Brain pericyte (primary cell): Measurements from ENCODE around the gene ARHGEF40.

ENCODE experiments used
- DNase-seq: peaks from one replicate; pipeline ENCODE4 v3.0.0-alpha.2; 2012; ENCODE audit warnings: low read depth, low spot score

Gene ARHGEF40

DNA sequence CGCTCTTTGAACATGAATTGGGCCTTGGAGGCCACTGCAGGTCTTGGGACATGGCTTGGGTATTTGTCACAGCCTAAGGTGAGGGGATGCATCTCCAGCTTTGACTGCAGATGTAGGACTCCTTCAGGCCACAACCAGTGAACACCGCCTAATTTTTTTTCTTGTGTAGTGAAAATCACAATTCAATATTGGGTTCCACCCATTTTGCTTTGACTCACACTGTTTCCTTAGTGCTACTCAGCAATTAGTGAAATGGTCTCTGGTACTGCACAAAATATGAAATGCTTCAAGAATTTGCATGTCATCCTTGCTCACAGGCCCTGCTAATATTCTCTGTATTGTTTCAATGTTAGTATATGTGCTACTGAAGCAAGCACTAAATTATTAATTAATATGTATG, 43.3 kb downstream of the ARHGEF40 start:
- no peak for DNase-seq

DNA sequence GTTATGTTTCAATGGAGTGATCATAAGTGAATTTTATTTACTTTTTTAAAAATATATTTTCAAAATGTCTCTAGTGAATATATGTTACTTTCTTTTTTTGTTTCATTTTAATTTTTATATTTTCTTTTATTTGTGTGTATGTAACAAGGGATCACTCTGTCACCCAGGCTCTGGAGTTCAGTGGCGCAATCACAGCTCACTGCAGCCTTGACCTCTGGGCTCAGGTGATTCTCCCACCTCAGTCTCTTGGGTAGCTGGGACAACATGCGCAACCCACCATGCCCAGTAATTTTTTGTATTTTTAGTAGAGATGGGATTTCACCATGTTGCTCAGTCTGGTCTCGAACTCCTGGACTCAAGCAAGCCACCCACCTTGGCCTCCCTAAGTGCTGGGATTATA, 48.8 kb downstream of the ARHGEF40 start:
- no peak for DNase-seq

DNA sequence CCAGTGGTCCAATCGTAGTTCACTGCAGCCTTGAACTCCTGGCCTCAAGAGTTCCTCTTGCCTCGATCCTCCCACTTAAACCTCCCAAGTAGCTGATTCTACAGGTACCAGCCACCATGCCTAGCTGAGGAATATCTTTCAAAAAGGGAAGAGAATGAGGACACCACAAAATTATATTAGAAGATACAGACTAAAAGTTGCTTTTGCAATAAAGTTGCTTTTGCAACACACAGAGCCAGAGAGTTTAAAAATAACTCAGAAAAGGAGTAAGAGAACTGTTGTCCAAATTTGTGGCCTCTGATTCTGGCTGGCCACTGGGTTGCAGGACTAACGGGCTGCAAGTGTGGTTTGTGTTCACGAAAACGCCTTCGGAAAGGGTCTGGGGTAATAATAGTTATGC, 50.6 kb downstream of the ARHGEF40 start:
- no peak for DNase-seq

DNA sequence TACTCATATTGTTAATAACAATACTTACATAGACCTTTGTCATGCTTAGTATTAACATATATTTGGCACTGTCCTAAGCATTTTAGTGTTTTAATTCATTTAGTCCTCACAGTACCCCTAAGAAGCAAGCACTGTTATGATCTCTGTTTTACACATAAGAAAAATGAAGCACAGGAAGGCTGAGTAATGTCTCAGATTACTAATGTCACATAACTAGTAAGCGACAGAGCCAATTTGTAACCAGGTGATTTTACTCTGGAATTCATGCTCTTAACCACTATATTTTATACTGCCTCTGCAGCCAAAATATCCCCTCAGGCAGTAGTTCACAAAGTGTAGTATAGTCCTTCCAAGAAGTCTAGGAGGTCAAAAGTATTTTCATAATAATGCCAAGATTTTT, 51.0 kb downstream of the ARHGEF40 start:
- no peak for DNase-seq

DNA sequence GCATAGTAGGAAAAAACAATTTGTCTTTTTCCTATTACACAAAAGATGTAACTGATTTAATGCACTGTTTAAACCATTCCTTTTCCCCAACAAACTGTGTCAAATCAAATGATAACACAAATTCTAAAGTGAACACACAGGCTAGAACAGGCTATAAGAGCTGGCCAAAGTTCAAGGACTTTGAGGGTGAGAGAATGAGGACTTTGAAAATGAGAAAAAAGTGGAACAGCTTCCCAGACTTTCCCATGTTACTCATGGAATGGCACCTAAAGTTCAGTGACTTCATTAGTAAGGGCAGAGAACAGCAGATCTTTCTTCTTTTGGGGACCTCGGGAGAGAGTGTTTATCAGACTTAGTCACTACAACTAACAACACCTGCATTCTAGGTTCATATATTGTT, 53.3 kb downstream of the ARHGEF40 start:
- no peak for DNase-seq

DNA sequence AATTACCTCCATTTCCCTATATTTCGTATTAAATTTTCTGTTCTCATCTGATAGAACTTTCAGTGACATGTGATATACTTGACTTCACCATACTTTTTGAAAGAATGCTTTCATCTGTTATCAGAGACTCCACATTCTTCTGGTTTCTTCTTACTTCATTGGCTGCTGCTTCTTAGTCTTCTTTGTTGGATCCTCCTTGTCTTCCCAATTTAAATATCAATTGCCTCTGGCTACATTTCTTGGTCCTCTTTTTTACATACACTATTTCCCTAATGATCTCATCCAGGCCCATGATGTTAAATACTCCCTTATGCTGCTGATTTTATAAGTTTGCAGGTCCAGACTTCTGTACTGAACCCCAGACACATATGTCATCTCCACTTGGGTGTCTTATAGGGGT, 63.8 kb downstream of the ARHGEF40 start:
- no peak for DNase-seq

DNA sequence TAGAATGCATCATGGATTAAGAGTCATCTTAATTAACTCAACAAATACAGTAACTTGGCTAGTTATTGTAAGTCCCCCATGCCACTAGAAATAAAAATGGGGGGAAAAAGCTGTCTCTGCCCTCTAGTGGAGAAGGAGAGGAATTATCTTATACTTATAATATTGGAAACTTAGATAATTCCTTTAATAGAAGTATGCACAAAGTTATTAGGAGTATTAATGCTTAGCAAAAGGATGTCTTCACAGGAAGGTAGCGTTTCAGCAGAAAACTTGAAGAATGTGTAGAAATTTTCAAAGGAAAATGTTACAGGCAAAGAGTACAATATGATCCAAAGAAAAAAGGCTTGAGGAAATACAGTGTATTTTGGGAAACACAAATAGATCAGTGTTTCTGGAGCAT, 65.9 kb downstream of the ARHGEF40 start:
- DNase-seq = no peak
